IMR-90 (cell line): ENCODE measurements around the gene PTPRG.

Source experiments
- POLR2A ChIP-seq: IDR thresholded peaks from 2 replicates; pipeline ENCODE4 v1.6.1; 2012; ENCODE audit warnings: mild to moderate bottlenecking, low read depth, low read length
- RAD21 ChIP-seq: IDR thresholded peaks from 2 replicates; pipeline ENCODE4 v1.6.1; 2012; ENCODE audit warnings: low read length, improper control_type of control experiment
- RFX5 ChIP-seq: IDR thresholded peaks from 2 replicates; pipeline ENCODE4 v1.8.0; 2012; ENCODE audit warnings: low read depth, mild to moderate bottlenecking, low read length, moderate library complexity
- TF ChIP-seq, protein P1 (sequence below): conservative IDR thresholded peaks from 2 replicates; pipeline ENCODE4 v1.5.1; 2012; ENCODE audit warnings: mild to moderate bottlenecking, low read depth, low read length, improper control_type of control experiment

DNA sequence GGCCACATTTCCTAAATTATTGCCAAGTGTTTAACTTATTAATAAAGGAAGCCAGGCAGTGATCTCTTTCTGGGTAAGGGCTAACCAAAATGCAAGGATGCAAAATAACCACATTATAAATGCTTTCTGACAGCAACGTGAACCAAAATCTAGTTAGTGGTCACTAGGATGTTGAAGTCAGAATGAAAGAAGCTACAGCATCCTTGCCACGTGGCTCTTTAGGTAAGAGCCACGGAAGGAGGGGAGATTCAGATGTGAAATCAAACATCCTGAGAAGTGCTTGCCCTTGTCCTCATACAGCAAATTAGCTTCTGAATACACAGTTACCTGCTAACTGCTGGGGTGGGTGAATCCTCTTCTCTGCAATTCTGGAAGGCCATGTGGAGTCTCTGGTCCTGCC, 565.7 kb downstream of the PTPRG start:
- TF ChIP-seq, protein P1, sequence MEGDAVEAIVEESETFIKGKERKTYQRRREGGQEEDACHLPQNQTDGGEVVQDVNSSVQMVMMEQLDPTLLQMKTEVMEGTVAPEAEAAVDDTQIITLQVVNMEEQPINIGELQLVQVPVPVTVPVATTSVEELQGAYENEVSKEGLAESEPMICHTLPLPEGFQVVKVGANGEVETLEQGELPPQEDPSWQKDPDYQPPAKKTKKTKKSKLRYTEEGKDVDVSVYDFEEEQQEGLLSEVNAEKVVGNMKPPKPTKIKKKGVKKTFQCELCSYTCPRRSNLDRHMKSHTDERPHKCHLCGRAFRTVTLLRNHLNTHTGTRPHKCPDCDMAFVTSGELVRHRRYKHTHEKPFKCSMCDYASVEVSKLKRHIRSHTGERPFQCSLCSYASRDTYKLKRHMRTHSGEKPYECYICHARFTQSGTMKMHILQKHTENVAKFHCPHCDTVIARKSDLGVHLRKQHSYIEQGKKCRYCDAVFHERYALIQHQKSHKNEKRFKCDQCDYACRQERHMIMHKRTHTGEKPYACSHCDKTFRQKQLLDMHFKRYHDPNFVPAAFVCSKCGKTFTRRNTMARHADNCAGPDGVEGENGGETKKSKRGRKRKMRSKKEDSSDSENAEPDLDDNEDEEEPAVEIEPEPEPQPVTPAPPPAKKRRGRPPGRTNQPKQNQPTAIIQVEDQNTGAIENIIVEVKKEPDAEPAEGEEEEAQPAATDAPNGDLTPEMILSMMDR, result no peak
- TF ChIP-seq RFX5 (no peak), RAD21 (no peak), POLR2A (no peak)
